ENCODE results near the gene SLC12A3.

DNA sequence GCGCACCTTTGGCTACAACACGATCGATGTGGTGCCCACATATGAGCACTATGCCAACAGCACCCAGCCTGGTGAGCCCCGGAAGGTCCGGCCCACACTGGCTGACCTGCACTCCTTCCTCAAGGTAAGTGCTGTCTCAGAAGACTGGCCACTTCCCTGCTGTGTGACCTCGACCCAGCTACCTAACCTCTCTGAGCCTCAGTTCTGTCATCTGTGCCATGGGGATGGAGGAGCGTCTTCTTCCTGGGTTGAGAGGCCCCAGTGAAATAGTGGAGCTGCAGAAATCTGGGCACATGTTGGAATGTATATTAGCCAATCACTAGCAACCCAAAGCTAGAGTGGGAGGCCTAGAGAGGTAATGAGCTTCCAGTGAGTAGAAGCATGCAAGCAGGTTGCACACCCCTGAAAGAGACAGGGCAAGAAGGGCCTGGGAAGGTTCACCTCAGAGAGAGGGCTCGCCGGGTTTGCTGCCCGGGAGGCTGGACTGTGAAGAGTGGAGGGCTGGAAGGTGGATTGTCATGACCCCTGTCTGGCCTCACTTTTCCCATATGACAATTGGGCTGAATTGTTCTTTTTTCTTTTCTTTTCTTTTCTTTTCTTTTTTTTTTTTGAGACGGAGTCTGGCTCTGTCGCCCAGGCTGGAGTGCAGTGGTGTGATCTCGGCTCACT, 521 bp downstream of the SLC12A3 start:
- TF ChIP-seq, protein P1, sequence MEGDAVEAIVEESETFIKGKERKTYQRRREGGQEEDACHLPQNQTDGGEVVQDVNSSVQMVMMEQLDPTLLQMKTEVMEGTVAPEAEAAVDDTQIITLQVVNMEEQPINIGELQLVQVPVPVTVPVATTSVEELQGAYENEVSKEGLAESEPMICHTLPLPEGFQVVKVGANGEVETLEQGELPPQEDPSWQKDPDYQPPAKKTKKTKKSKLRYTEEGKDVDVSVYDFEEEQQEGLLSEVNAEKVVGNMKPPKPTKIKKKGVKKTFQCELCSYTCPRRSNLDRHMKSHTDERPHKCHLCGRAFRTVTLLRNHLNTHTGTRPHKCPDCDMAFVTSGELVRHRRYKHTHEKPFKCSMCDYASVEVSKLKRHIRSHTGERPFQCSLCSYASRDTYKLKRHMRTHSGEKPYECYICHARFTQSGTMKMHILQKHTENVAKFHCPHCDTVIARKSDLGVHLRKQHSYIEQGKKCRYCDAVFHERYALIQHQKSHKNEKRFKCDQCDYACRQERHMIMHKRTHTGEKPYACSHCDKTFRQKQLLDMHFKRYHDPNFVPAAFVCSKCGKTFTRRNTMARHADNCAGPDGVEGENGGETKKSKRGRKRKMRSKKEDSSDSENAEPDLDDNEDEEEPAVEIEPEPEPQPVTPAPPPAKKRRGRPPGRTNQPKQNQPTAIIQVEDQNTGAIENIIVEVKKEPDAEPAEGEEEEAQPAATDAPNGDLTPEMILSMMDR (conservative IDR thresholded peaks at IDR 0.05) = no peak
- TF ChIP-seq ZFX (IDR thresholded peaks at IDR 0.05) = no peak

Data from C4-2B (cell line).